GM19043 (cell line): ENCODE data around the gene ADK.

Experiments used
- ATAC-seq: cut with Tn5 transposase; IDR thresholded peaks from one replicate; pipeline ENCODE4 v1.9.1; 2021; ENCODE audit warnings: low read depth; ENCODE audit not compliant: unreplicated experiment

ADK gene

GRCh38 chr10:74640134-74640921 lies 489.3 kb downstream of the ADK start:
- no peak for ATAC-seq

GRCh38 chr10:74641659-74642058 lies 490.6 kb downstream of the ADK start:
- no peak for ATAC-seq

- no peak for ATAC-seq
Measured at GRCh38 chr10:74642901-74643595, 492.0 kb downstream of the ADK start.

- ATAC-seq, result no peak
Measured at GRCh38 chr10:74643596-74643975, 492.6 kb downstream of the ADK start.

GRCh38 chr10:74644738-74645137 lies 493.7 kb downstream of the ADK start:
- ATAC-seq, result no peak

- ATAC-seq, result no peak
Measured at GRCh38 chr10:74645692-74646091, 494.7 kb downstream of the ADK start.

GRCh38 chr10:74650613-74651012 lies 499.6 kb downstream of the ADK start:
- no peak for ATAC-seq

GRCh38 chr10:74651565-74651964 lies 500.5 kb downstream of the ADK start:
- no peak for ATAC-seq

GRCh38 chr10:74652664-74653063 lies 501.6 kb downstream of the ADK start:
- ATAC-seq, result no peak

GRCh38 chr10:74658511-74658910 lies 507.5 kb downstream of the ADK start:
- no peak for ATAC-seq

- ATAC-seq, result no peak
Measured at GRCh38 chr10:74662635-74663034, 511.6 kb downstream of the ADK start.

- ATAC-seq, result no peak
Measured at GRCh38 chr10:74669210-74669609, 518.2 kb downstream of the ADK start.

GRCh38 chr10:74671716-74672115 lies 520.7 kb downstream of the ADK start:
- no peak for ATAC-seq

- no peak for ATAC-seq
Measured at GRCh38 chr10:74672430-74673165, 521.6 kb downstream of the ADK start.

GRCh38 chr10:74674927-74675326 lies 523.9 kb downstream of the ADK start:
- no peak for ATAC-seq

GRCh38 chr10:74675484-74675883 lies 524.5 kb downstream of the ADK start:
- no peak for ATAC-seq

GRCh38 chr10:74677951-74678350 lies 526.9 kb downstream of the ADK start:
- ATAC-seq, result peak; percentile 83

- ATAC-seq, result no peak
Measured at GRCh38 chr10:74681917-74682627, 531.1 kb downstream of the ADK start.

- no peak for ATAC-seq
Measured at GRCh38 chr10:74683067-74683466, 532.0 kb downstream of the ADK start.

- ATAC-seq, result no peak
Measured at GRCh38 chr10:74683621-74684364, 532.8 kb downstream of the ADK start.
